ENCODE measurements around the gene BMERB1.
"Not testable (repeated sequence)": the region's sequence is repeated elsewhere in the genome, so short reads cannot be mapped to it uniquely, and the experiment has no call there.

The BMERB1 gene

GRCh38 chr16:15426796-15427195 lies 7.6 kb upstream of the BMERB1 start:
- DNase-seq = no peak

GRCh38 chr16:15427648-15428239 lies 6.6 kb upstream of the BMERB1 start:
- DNase-seq = peak; percentile 30

GRCh38 chr16:15430884-15431283 lies 3.5 kb upstream of the BMERB1 start:
- not testable (repeated sequence) for DNase-seq

- DNase-seq = no peak
Measured at GRCh38 chr16:15434079-15434424, 336 bp upstream of the BMERB1 start.

- no peak for DNase-seq
Measured at GRCh38 chr16:15435216-15435864, 952 bp downstream of the BMERB1 start.

GRCh38 chr16:15439102-15439501 lies 4.7 kb downstream of the BMERB1 start:
- no peak for DNase-seq

GRCh38 chr16:15439521-15439920 lies 5.1 kb downstream of the BMERB1 start:
- no peak for DNase-seq

- DNase-seq = no peak
Measured at GRCh38 chr16:15440852-15441251, 6.5 kb downstream of the BMERB1 start.

- DNase-seq = not testable (repeated sequence)
Measured at GRCh38 chr16:15442140-15442539, 7.8 kb downstream of the BMERB1 start.

- DNase-seq = no peak
Measured at GRCh38 chr16:15443753-15444152, 9.4 kb downstream of the BMERB1 start.

GRCh38 chr16:15444264-15444663 lies 9.9 kb downstream of the BMERB1 start:
- no peak for DNase-seq

- no peak for DNase-seq
Measured at GRCh38 chr16:15445450-15445849, 11.1 kb downstream of the BMERB1 start.

GRCh38 chr16:15446901-15447300 lies 12.5 kb downstream of the BMERB1 start:
- no peak for DNase-seq

GRCh38 chr16:15450624-15451023 lies 16.2 kb downstream of the BMERB1 start:
- DNase-seq = no peak

- no peak for DNase-seq
Measured at GRCh38 chr16:15451098-15451731, 16.8 kb downstream of the BMERB1 start.

GRCh38 chr16:15452246-15452855 lies 18.0 kb downstream of the BMERB1 start:
- DNase-seq = no peak

- not testable (repeated sequence) for DNase-seq
Measured at GRCh38 chr16:15453296-15453695, 18.9 kb downstream of the BMERB1 start.

GRCh38 chr16:15454933-15455332 lies 20.5 kb downstream of the BMERB1 start:
- not testable (repeated sequence) for DNase-seq

GRCh38 chr16:15457400-15457799 lies 23.0 kb downstream of the BMERB1 start:
- no peak for DNase-seq

GRCh38 chr16:15457958-15458357 lies 23.6 kb downstream of the BMERB1 start:
- no peak for DNase-seq

GRCh38 chr16:15459791-15460190 lies 25.4 kb downstream of the BMERB1 start:
- no peak for DNase-seq

- no peak for DNase-seq
Measured at GRCh38 chr16:15460601-15461000, 26.2 kb downstream of the BMERB1 start.

GRCh38 chr16:15461376-15461775 lies 27.0 kb downstream of the BMERB1 start:
- DNase-seq = no peak

Measured in NCI-H1092 (cell line).